Measurements from ENCODE around the gene CCND2.

Gene CCND2

DNA sequence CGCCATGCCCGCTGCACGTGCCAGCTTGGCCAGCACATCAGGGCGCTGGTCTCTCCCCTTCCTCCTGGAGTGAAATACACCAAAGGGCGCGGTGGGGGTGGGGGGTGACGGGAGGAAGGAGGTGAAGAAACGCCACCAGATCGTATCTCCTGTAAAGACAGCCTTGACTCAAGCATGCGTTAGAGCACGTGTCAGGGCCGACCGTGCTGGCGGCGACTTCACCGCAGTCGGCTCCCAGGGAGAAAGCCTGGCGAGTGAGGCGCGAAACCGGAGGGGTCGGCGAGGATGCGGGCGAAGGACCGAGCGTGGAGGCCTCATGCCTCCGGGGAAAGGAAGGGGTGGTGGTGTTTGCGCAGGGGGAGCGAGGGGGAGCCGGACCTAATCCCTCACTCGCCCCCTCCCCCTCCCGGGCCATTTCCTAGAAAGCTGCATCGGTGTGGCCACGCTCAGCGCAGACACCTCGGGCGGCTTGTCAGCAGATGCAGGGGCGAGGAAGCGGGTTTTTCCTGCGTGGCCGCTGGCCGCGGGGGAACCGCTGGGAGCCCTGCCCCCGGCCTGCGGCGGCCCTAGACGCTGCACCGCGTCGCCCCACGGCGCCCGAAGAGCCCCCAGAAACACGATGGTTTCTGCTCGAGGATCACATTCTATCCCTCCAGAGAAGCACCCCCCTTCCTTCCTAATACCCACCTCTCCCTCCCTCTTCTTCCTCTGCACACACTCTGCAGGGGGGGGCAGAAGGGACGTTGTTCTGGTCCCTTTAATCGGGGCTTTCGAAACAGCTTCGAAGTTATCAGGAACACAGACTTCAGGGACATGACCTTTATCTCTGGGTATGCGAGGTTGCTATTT, 914 bp upstream of the CCND2 start (continued):
- TF ChIP-seq, protein P1, sequence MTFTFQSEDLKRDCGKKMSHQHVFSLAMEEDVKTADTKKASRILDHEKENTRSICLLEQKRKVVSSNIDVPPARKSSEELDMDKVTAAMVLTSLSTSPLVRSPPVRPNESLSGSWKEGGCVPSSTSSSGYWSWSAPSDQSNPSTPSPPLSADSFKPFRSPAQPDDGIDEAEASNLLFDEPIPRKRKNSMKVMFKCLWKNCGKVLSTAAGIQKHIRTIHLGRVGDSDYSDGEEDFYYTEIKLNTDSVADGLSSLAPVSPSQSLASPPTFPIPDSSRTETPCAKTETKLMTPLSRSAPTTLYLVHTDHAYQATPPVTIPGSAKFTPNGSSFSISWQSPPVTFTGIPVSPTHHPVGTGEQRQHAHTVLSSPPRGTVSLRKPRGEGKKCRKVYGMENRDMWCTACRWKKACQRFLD (tag by site-specific recombination; IDR thresholded peaks at IDR 0.05), result no peak
- TF ChIP-seq ZNF214 (tag by site-specific recombination; IDR thresholded peaks at IDR 0.05; ENCODE audit: borderline replicate concordance) (no peak), ZNF707 (tag by site-specific recombination; IDR thresholded peaks at IDR 0.05) (no peak), ZNF37A (tag by site-specific recombination; IDR thresholded peaks at IDR 0.05) (no peak), ZNF140 (tag by site-specific recombination; IDR thresholded peaks at IDR 0.05) (no peak), ZNF76 (tag by site-specific recombination; IDR thresholded peaks at IDR 0.05; ENCODE audit: borderline replicate concordance, low read depth) (peak; percentile 70), ZNF610 (tag by site-specific recombination; IDR thresholded peaks at IDR 0.05; ENCODE audit: borderline replicate concordance) (no peak), ZNF16 (tag by site-specific recombination; IDR thresholded peaks at IDR 0.05; ENCODE audit: low read depth) (no peak), ZNF626 (tag by site-specific recombination; IDR thresholded peaks at IDR 0.05) (no peak), SALL2 (tag by site-specific recombination; IDR thresholded peaks at IDR 0.05; ENCODE audit: borderline replicate concordance) (peak; percentile 11; the same call in 1 of the 2 replicates), OSR2 (tag by site-specific recombination; IDR thresholded peaks at IDR 0.05) (no peak; the same call in 1 of the 2 replicates), FEZF1 (tag by site-specific recombination; IDR thresholded peaks at IDR 0.05) (no peak), ZNF266 (tag by site-specific recombination; IDR thresholded peaks at IDR 0.05; ENCODE audit: low read depth) (no peak), ZNF223 (tag by site-specific recombination; IDR thresholded peaks at IDR 0.05) (peak; percentile 74; the same call in 1 of the 2 replicates), ZNF529 (tag by site-specific recombination; IDR thresholded peaks at IDR 0.05; ENCODE audit: insufficient replicate concordance) (no peak), ZNF843 (tag by site-specific recombination; IDR thresholded peaks at IDR 0.05) (peak; percentile 61; the same call in 1 of the 2 replicates)
- TF ChIP-seq, protein P2, sequence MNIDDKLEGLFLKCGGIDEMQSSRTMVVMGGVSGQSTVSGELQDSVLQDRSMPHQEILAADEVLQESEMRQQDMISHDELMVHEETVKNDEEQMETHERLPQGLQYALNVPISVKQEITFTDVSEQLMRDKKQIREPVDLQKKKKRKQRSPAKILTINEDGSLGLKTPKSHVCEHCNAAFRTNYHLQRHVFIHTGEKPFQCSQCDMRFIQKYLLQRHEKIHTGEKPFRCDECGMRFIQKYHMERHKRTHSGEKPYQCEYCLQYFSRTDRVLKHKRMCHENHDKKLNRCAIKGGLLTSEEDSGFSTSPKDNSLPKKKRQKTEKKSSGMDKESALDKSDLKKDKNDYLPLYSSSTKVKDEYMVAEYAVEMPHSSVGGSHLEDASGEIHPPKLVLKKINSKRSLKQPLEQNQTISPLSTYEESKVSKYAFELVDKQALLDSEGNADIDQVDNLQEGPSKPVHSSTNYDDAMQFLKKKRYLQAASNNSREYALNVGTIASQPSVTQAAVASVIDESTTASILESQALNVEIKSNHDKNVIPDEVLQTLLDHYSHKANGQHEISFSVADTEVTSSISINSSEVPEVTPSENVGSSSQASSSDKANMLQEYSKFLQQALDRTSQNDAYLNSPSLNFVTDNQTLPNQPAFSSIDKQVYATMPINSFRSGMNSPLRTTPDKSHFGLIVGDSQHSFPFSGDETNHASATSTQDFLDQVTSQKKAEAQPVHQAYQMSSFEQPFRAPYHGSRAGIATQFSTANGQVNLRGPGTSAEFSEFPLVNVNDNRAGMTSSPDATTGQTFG (tag by site-specific recombination; IDR thresholded peaks at IDR 0.05; ENCODE audit: borderline replicate concordance), result peak; percentile 10; the same call in 1 of the 2 replicates
- TF ChIP-seq, protein P3, sequence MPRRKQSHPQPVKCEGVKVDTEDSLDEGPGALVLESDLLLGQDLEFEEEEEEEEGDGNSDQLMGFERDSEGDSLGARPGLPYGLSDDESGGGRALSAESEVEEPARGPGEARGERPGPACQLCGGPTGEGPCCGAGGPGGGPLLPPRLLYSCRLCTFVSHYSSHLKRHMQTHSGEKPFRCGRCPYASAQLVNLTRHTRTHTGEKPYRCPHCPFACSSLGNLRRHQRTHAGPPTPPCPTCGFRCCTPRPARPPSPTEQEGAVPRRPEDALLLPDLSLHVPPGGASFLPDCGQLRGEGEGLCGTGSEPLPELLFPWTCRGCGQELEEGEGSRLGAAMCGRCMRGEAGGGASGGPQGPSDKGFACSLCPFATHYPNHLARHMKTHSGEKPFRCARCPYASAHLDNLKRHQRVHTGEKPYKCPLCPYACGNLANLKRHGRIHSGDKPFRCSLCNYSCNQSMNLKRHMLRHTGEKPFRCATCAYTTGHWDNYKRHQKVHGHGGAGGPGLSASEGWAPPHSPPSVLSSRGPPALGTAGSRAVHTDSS (tag by site-specific recombination; IDR thresholded peaks at IDR 0.05), result peak; percentile 65
- TF ChIP-seq, protein P4, sequence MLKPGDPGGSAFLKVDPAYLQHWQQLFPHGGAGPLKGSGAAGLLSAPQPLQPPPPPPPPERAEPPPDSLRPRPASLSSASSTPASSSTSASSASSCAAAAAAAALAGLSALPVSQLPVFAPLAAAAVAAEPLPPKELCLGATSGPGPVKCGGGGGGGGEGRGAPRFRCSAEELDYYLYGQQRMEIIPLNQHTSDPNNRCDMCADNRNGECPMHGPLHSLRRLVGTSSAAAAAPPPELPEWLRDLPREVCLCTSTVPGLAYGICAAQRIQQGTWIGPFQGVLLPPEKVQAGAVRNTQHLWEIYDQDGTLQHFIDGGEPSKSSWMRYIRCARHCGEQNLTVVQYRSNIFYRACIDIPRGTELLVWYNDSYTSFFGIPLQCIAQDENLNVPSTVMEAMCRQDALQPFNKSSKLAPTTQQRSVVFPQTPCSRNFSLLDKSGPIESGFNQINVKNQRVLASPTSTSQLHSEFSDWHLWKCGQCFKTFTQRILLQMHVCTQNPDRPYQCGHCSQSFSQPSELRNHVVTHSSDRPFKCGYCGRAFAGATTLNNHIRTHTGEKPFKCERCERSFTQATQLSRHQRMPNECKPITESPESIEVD (tag by site-specific recombination; IDR thresholded peaks at IDR 0.05), result no peak
- TF ChIP-seq, protein P5, sequence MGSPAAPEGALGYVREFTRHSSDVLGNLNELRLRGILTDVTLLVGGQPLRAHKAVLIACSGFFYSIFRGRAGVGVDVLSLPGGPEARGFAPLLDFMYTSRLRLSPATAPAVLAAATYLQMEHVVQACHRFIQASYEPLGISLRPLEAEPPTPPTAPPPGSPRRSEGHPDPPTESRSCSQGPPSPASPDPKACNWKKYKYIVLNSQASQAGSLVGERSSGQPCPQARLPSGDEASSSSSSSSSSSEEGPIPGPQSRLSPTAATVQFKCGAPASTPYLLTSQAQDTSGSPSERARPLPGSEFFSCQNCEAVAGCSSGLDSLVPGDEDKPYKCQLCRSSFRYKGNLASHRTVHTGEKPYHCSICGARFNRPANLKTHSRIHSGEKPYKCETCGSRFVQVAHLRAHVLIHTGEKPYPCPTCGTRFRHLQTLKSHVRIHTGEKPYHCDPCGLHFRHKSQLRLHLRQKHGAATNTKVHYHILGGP (tag by site-specific recombination; IDR thresholded peaks at IDR 0.05), result peak; percentile 100
- TF ChIP-seq, protein P6, sequence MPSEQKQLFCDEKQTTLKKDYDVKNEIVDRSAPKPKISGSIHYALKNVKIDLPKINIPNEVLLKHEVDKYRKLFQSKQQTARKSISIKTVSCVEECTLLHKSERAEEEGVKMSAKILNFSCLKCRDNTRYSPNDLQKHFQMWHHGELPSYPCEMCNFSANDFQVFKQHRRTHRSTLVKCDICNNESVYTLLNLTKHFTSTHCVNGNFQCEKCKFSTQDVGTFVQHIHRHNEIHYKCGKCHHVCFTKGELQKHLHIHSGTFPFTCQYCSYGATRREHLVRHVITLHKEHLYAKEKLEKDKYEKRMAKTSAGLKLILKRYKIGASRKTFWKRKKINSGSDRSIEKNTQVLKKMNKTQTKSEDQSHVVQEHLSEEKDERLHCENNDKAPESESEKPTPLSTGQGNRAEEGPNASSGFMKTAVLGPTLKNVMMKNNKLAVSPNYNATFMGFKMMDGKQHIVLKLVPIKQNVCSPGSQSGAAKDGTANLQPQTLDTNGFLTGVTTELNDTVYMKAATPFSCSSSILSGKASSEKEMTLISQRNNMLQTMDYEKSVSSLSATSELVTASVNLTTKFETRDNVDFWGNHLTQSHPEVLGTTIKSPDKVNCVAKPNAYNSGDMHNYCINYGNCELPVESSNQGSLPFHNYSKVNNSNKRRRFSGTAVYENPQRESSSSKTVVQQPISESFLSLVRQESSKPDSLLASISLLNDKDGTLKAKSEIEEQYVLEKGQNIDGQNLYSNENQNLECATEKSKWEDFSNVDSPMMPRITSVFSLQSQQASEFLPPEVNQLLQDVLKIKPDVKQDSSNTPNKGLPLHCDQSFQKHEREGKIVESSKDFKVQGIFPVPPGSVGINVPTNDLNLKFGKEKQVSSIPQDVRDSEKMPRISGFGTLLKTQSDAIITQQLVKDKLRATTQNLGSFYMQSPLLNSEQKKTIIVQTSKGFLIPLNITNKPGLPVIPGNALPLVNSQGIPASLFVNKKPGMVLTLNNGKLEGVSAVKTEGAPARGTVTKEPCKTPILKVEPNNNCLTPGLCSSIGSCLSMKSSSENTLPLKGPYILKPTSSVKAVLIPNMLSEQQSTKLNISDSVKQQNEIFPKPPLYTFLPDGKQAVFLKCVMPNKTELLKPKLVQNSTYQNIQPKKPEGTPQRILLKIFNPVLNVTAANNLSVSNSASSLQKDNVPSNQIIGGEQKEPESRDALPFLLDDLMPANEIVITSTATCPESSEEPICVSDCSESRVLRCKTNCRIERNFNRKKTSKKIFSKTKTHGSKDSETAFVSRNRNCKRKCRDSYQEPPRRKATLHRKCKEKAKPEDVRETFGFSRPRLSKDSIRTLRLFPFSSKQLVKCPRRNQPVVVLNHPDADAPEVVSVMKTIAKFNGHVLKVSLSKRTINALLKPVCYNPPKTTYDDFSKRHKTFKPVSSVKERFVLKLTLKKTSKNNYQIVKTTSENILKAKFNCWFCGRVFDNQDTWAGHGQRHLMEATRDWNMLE (tag by site-specific recombination; conservative IDR thresholded peaks at IDR 0.05; ENCODE audit: low read depth), result no peak

Measured in HEK293 (cell line).